AG09319 (cell line): ENCODE data around the gene CXCL11.
A peak's percentile ranks its signal among the peaks of the same experiment; 100 is the strongest.

Experiments used
- DNase-seq: peaks from one replicate; pipeline ENCODE4 v3.0.0-alpha.2; 2010; ENCODE audit warnings: low read depth; ENCODE audit errors: extremely low read depth
- TF ChIP-seq, protein P1 (sequence below): IDR thresholded peaks from 2 replicates; pipeline ENCODE4 v1.5.1; 2011; ENCODE audit warnings: low read depth, mild to moderate bottlenecking, inconsistent platforms, low read length, moderate library complexity

CXCL11 gene

DNA sequence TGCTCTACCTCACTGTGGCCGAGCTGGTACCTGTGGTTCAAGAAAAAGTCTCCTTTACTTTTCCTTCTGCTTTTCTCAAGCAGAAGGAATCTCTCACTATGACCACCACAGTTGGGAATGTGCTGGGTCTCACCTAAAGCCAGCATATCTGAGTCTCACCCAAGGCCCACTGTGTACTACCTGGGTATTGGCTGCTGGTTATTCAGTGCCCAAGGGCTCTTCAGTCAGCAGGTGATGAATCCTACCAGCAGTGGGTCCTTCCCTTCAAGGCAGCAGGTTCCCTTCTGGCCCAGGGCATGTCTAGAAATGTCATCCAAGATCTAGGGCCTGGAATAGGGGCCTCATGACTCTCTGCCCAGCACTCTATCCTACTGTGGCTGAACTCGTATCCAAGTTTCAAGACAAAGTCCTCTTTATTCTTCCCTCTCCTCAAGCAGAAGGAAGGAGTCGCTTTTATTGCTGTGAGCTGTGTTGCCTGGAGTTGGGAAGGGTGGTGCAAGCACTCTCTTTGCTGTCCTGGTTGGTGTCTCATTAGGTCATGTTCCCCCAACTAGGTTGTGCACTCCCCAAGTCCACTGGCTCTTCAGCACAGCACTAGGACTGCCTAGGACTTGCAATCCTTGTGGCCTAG is 18.7 kb downstream of the CXCL11 start:
- TF ChIP-seq, protein P1, sequence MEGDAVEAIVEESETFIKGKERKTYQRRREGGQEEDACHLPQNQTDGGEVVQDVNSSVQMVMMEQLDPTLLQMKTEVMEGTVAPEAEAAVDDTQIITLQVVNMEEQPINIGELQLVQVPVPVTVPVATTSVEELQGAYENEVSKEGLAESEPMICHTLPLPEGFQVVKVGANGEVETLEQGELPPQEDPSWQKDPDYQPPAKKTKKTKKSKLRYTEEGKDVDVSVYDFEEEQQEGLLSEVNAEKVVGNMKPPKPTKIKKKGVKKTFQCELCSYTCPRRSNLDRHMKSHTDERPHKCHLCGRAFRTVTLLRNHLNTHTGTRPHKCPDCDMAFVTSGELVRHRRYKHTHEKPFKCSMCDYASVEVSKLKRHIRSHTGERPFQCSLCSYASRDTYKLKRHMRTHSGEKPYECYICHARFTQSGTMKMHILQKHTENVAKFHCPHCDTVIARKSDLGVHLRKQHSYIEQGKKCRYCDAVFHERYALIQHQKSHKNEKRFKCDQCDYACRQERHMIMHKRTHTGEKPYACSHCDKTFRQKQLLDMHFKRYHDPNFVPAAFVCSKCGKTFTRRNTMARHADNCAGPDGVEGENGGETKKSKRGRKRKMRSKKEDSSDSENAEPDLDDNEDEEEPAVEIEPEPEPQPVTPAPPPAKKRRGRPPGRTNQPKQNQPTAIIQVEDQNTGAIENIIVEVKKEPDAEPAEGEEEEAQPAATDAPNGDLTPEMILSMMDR = no peak
- DNase-seq = no peak

DNA sequence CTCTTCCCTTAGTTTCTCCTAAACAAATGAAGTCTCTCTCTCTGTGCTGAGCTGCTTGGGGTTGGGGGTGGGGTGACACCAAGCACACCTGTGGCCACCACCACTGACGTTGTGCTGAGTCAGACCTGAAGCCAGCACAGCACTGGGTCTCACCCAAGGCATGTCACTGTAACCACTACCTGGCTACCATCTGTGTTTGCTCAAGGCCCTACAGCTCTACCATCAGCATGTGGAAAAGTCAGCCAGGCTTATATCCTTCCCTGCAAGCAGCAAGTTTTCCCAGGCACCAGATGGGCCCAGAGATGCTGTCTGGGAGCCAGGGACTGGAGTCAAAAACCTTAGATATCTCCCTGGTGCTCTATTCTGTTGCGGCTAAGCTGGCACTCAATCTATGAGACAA is 19.5 kb downstream of the CXCL11 start:
- no peak for DNase-seq

DNA sequence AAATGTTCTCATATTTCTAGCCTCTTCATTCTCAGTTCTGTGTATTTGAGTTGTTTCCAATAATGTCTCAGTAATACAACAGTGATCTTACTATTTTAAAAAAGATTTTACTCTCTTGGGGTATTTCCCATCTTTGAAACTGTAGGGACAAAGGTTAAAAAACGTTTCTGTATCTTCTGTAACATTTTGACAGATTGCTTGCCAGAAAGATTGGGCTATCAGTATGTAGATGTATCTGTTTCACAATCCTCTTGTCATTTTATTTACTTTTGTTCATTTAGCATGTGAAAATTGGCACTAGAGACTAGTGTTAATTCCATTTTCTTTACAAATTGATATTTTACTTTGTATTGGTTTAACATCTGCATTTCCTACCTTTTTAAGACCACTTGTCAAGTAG is 22.3 kb downstream of the CXCL11 start:
- TF ChIP-seq, protein P1 = no peak
- no peak for DNase-seq

More for the DNA sequence above, 19.5 kb downstream of the CXCL11 start:
- TF ChIP-seq, protein P1 = no peak

DNA sequence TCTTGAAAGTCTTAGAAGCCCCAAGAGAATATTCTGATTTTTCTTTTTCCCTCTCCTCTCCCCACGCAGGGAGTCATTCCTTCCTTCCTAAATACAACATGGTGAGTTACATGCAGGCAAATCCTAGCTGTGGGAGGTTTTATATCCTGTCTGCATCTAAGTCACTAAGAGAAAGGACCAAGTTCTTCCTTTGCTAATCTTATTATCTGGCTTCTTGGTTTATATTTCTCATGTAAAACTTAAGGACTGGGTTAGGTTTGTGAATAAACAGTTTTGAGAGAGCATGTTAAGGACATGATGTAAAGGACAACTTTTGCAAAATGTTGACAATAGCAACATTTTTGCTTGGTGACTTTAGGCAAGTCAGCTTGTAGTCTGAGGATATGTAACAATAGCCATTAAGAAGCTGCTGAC is 23.5 kb downstream of the CXCL11 start:
- TF ChIP-seq, protein P1 = no peak
- no peak for DNase-seq

DNA sequence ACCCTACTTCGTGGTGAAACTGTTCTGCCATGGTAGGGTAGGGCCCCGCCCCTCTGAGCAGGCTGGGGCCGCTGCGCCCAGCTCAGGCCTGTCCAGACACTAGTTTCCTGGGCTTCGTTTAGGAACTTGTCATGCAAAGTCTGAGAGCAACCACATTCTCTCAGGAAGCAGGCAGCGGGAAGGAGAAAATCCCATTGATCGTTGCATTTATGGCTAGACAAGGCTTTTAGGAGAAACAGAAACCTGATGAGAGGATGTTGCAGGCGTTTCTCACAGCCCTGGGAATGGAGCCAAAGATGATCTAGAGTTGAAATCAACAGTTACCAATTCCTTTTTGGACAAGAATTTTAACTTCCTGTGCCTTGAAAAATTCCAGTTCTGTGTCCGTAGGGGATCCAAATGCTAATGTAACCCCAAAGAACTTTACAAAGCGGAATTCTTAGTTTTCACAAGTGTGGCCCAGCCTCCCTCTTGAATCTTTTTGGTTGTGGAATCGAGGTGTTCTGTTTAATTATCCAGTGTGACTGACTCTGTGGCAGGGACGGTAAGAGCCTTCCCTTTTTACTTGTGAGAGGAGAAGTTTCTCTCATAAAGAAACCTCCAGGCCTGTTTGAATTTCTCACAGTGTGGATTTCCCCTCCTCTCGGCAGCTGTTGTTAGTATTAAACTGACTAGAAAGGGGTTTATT is 24.0 kb downstream of the CXCL11 start:
- TF ChIP-seq, protein P1 = no peak
- peak; percentile 37 for DNase-seq

DNA sequence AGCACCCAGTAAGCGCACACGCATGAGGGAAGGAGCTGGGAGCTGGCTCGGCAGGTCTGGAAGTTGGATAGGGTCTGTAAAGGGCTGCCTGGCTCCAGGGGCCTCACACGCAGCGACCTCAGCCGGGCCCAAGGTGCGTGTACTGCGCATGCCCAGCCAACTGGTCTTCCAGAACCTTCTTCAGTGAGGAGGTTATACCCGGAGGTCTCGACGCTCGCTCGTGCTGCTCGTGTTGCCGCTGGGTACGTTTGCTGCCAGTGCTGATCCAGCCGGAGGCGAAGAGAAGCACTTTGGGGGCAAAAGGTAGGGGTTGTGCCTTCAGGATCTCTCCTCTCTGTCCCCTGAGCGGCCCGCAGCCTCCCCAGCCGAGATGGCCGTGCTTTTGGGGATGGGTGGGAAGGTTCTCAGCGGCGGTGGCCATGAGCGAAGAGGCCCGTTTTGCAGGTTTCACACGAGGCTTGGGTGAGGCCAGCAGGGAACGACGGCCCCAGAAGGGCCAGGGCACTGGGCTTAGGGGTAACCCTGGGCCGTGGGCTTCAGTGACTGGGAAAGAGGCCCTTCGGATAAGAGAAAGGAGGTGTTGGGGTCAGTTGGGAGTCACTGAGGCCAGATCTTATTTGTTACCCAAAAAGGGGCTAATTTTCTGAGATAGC is 24.7 kb downstream of the CXCL11 start:
- no peak for DNase-seq

DNA sequence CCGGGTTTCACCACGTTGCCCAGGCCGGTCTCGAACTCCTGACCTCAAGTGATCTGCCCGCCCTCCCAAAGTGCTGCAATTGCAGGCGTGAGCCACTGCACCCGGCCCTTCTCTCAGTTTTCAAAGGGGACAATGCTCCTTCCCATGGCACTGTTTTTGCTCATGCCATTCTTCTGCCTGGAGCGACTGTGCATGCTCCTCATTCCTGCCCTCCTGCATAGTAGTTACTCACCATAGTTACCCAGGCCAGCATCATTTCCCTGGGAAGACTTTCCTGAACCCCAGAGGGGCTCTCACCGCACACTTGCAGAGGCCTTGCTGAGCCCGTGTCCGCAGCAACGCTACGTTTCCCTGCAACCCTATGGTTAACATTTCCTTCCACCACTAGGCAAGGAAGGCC is 25.3 kb downstream of the CXCL11 start:
- TF ChIP-seq, protein P1 = no peak
- no peak for DNase-seq

More for the DNA sequence above, 24.7 kb downstream of the CXCL11 start:
- TF ChIP-seq, protein P1 = no peak
